GM04504 (cell line): ENCODE data around the gene POC1B.

Experiments
- DNase-seq: peaks from one replicate; pipeline ENCODE4 v3.0.0-alpha.2; 2012; ENCODE audit warnings: low read depth

The POC1B gene

DNA sequence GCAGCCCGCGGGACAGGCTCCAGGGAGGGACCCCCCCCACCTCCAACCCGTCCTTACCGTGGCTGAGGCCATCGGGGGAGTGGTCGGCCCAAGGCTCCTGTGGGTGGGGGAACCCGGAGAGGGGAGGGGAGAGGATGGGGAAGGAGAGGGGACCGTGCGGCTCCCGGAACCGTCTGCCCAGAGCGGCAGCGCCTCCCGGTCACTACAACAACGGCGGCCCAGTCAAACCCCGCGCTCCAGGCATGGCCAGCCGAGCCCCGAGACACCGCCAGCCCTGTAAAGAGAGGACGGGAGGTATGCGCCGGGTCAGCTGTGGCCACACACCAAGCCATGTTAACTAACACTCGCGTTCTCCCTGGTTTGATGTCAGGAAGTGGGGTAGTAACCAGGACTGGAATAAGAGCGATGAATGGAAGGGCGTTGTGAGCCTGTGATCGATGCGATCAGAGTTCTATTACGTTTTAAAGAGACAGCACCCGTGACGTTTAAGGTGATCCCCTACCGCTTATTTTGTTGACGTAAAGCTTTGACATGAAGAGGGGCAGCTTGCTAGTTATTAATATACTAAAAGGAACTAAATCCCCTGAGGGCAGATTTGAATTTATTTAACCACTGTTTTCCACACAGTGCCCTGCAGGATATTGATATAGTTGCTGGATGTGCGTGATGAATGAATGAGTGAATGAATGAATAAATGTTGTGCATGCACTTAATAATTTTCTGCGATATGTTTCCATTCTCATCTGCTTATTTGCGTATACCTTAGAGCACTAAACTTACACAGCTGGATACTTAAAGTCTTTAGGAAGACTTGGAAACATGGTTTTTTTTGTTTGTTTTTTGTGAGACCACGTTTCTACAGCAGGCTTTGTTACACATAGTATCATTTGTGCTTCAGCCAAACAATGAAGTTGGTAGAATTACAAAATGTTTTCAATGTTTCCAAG, at the start of gene POC1B:
Gene POC1B, minus strand, starts transcription at position 224 of the 947 bp plus-strand sequence. Its CDS starts 152 bp downstream, at position 72.
- no peak for DNase-seq

DNA sequence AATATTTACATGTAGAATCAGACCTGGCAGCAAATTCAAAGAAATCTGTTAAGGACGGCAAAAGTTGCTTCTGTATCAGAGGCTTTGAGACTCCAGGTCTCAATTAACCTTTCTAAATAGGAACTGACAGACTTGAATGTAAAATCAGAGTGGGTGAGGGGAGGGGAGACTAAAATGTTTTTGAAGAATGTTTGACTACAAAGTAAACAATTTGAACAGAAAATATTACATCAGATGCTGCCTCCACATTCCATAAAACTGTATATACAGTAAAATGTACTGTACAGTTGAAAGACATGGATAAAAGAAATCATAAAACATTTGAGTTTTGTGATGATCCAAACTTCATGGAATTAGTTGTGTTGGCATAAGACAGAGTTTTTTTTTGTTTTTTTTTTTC, 49.5 kb upstream of the POC1B start:
- no peak for DNase-seq

DNA sequence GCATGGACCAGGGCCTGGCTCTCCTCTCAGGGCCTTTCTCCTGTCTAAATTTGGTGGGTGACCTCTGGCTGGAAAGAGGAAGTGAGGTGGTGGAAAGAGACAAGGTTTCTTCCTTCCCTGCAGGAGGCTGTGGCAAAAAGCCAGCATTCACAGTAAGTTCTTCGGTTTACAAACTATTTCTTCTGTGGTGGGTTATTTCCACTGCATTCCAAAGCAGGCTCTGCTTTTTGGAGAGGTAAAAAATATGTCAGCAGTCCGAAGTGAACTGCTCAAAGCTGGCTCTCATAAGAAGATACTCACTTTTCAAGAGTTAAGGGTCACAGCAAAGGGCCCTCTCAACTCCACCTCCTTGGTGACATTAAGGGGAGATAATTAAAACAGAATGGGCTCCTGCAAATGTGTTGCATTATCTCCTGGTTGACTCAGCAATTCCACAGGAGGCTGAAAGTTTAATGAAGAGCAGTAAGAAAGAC, 48.9 kb upstream of the POC1B start:
- DNase-seq: peak; percentile 63

DNA sequence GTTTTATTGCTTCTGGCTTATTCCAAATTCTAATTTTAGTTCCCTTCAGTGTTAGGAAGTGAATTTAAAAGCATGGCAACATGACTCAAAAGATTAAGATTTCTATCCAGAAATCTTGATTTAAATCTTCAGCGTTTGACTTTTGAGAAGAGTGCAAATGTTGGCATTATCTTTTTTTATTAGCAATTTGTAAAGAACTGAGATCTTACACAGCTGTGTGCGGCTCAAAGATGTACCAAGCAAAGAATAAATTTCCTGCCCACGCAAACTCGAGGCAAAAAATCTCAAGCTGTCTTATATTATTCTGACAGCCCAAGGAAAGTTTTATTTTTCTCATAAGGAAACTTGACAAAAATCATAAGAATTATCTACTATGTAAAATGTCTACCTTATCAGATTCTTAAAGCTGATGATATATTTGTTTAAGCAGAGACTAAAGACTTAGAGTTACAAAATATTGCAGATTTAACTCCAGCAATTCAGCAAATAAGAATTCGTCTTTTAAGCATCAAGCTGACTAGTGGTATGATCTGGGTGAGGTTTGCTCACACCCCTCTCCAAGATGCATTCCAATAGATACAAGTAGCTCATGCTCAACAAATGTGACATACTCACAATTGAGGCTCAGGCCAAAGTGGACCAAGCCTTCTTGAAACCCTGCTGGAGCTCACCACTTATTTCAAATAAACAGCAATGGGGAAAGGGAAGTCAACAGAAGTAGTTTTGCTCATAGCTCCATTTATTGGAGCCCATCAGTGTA, 47.4 kb upstream of the POC1B start:
- no peak for DNase-seq

DNA sequence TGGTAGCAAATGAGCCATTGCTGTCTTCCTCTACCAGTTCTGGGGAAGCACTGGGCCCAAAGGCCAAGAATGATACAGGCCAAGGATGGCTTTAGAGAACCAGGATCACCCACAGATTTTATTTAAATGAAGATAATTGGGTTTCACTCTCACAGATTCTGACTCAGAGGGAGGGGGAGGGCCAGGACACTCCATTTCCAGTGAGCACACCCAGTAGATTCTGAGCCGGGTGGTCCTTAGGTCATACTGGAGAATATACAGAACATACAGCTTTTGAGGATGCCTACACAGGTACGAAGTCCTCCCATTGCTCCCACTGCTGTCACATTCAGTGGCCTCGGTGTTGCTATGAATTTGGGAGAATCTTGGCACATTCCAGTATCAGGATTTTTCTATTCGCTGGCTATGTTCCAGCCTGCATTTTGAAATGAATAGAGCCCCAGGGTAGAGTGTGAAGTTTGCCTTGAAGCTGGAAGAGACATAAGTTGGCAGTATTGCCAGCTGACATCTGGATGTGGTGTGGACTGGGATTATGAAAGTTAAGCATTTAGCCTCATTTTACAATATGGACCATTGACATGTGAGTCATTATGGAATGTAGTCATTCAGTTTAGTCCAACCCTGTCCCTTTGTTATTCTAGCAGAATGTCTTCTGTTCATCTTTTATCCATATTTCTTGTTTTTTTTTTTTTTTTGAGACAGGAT, 45.8 kb upstream of the POC1B start:
- peak; percentile 84 for DNase-seq

DNA sequence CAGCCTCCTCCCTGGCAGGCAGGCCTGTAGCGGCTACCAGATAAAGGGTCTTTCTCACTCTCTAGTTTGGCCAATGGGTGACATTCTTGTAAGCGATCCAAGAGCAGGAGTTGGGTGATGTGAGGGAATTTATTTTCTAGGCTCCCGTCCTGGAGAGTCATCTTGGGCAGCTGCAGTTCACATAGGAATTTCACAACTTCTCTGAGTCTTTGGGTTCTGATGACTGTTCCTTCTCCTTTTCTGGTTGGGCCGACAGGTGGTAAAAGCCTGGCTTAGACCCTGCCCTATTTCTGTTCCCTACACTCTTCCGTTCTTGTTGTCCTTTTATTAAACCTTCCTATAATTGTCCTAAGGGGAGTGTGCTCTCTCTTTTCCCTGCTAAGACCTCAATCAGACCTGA, 42.6 kb upstream of the POC1B start:
- no peak for DNase-seq

DNA sequence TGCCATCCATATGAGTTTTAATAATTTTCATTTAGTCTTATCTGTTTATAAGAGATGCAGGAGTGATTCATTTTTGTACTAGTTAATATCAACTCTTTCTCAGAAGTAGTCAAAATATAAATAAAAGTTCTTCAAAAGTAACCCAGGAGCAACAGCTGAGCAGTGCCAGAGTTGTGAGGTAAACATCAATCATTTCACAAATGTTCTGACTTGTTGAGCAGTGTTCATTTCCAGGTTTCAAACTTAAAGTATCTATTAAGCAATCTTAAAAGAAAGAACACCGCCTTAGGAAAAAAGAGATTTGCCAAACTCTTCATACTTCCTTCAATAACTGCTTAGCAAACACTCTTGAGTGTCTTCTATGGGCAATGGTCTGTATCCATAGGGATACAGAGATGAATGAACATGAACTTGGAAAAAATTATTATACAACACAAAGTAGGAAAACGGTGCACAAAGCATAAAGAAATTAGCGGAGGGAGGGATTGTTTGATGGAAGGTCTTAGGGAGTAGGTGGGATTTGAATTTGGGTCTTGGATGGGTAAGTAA, 41.9 kb upstream of the POC1B start:
- no peak for DNase-seq

DNA sequence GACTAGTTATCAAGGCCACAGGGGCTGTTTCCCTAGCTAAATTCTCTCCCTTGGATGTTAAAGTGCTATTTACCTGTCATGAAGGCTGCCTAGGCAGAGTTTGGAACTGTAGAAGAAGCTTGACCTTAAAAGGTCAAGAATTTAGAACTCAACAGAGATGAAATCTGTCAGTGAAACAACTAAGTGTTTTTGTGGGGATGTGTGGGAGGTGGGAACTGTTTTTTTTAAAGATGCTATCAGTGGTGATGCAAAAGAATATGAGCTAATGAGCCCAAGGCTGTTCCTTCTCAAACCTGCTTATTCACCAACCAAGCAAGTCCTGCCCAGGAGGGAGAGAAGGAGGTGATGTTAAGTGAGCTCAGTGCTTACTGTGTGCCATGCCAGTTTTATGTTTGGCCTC, 40.8 kb upstream of the POC1B start:
- no peak for DNase-seq

DNA sequence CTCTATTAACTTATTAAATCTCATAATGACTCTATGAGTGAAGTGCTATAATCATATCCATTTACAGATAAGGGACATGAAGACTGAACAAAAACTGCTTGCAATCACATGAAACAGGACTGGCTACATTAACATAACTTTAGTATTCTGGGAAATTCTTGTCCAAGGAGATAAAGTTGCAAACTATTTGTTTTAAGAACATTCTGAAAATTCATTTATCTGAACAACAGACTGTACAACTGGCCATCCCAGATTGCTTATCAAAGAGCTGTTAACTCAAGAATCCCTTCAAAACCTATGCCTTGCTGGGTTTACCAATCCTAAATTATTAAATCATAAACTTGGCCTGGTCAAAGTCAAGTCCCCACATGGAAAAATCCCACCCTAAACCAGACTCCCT, 39.2 kb upstream of the POC1B start:
- DNase-seq: no peak

DNA sequence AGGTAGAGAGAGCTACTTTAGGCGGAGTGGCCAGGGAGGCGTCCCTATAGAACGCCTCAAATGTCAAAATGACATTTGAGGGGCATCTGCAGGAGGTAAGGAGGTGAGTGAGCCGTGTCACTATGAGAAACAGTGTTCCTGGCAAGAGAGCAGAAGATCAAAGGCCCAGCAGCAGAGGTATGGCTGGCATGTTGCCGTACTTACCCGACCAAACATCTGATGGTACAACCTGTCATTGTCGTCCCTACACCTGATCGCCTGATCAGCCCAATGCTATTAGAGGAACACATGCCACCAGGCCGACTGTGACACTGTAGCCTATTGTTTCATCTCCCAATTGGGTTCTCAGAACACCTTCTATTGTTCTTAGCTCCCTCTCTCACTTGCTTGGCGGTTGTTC, 33.9 kb upstream of the POC1B start:
- no peak for DNase-seq

DNA sequence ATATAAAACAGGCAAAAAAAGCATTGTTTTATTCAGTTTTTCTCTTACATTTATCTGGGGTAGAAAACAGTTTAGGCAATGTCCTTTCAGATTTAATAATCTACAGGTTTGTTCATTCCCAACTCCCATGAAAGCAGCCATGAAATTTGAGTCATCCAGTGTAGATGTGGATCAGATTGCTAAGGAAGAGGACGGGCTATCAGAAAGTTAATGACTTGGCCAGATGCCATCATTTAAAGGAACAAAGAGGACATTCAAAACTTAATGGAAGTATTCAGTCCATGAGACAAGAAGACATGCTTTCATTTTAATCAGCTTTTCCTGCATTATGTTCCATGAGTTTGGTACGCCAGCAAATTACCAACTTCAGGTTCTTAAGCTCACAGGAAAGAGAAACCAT, 31.1 kb upstream of the POC1B start:
- DNase-seq: no peak

DNA sequence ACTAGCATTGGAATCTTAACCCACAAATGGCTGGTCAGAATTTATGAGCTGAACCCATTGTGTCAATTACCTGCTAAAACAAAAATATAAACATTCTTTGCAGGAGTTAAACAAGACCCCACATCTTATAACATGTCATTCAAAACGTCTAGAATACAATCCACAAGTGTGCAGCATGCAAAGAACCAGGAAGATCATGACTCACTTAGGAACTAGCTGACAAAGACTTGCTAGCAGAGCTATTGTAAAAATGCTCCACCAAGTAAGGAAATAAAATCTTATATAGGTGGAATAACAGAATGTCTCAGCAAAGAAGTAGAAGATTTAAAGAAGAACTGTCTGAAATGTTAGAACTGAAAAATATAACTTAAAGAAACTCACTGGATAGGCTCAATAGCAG, 26.5 kb upstream of the POC1B start:
- DNase-seq: no peak

DNA sequence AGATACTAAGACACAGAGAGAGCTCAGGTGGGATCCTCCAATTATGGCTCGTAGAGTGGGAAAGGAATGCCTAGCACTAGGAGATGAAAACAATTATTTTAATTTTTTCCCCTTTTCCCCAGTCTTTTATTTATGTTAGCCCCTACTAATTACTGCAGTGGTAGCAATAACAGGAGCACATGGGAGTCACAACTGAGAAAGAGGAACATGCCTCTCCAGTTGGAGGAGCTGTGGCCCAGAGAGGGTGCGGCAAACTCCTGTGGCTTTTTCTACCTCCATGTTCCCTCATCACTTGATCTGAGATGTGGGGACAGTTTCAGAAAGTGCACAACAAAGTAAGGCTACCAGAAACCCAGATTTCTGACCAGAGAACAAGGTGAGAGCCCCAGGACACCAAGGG, 25.9 kb upstream of the POC1B start:
- DNase-seq: no peak

DNA sequence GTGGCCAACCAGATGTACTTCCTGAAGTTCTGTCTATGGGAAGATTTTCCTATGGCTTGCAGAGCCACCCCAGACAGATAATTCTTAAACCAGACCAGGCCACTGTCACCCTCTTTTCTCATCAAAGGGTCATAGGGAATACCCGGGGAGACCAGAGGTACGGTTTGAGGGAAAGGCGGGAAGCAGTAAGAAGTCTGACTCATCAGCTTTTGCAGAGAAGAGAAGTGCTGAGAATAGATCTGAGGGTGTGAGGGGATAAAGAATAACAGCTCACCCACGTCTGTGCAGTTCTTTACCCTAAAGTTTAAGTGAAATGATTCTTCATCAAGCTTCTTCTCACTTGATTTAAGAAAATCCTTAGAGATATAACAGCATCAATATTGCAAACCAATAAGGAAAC, 21.3 kb upstream of the POC1B start:
- DNase-seq: no peak

DNA sequence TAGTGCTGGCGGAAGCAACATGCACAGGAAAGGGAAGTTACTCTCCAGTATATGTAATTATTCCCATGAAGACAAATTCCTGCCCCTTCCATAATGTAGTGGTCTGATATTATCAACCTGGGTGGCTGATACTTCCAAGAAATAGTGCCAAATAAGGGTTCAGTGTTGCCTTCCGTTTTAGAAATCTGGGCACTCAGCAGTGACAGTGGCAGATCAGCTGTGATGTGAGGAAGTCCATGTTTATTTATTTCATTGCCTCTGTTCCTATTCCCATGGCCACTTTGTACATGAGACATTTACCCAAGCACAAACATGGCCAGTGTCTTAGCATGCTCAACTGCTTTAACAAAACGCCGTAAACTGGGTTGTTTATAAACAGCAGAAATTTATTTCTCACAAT, 20.3 kb upstream of the POC1B start:
- DNase-seq: no peak

DNA sequence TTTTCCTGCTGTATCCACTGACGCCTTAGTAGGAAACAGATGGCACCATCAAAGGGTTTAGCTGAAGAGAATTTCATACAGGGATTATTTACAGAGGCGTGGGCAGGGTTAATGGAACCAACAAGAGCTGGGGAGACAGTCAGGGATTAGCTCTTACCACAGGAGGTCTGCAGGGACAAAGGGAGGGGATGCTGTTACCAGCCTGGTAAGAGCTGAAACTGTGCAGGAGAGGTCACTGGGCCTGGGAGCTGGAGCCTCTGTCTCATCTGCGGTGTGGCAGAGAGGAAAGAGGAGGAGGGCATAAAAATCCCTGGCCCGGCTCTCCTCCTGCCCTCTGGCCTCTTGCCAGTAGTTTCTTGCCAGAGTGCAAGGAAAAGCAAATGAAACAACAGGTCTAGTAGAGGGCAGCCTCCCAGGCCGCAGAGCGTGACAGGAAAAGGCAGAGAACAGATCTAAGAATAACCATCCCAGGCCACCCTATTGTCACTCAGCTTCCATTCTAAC, 18.9 kb upstream of the POC1B start:
- DNase-seq: no peak

DNA sequence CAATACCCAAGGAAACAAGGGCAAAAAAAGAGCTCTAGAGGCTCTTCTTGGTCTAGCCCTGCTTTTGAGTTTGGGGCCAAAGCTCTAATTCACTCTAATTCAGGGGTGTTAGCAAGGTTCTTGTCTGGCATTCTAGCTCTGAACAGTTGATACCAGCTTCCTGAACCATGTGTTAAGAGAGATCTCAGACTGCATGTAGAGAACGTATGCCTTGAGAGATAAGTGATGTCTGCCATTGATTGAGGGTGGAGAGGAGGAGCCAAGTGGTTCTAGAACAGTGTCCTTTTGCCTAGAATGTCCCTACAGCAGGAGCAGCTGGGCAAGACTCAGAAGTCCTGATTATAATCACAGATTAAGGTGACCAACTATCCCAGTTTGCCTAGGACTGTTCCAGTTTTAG, 18.2 kb upstream of the POC1B start:
- no peak for DNase-seq

DNA sequence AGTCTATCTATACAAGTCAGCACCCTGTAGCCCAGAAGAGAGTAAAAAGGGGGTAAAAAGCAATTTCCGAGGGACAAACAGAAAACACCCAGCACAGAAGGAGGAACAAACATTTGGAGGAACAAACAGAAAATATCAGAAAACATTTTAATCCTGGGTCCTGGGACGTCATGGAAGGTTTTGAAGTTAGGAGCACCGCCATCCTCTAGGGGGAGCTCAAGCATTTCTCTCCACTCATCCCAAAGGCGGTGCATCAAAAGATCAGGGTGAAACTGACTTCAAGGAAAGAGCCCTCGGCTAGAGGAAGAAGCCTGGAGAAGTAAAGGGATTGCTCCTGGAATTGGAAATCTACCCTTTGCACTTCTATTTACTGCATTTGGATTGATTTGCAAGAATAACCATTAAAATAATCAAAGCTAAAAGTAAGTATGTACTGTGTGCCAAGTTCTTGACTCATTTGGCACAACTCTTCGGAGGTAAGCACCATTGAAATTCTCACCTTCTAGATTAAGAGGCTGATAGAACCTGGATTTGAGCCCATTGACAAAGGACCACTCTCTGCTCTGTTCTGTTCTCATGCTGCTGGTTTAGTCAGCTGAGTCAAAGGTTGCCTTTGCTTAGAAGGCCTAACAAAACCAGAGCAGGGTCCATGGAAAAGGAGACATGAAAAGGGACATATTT, 17.2 kb upstream of the POC1B start:
- no peak for DNase-seq

DNA sequence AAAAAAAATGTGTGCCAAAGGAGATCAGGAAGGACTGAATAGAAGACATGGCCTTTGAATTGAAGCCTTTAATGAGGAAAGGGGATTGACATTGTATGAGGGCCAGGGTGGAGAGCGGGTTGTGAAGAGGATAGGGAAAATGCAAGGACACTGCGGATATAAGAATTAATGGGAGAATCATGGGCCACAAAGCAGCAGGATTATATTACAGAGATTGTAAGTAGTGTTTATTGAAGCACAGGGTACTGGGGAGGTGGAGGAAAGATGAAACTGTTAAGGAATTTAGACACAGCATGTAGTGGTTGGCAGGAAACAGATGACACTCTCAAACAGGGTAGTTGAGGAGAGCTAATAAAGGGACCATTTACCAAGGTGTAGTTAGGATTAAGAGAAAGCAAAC, 16.4 kb upstream of the POC1B start:
- DNase-seq: no peak

DNA sequence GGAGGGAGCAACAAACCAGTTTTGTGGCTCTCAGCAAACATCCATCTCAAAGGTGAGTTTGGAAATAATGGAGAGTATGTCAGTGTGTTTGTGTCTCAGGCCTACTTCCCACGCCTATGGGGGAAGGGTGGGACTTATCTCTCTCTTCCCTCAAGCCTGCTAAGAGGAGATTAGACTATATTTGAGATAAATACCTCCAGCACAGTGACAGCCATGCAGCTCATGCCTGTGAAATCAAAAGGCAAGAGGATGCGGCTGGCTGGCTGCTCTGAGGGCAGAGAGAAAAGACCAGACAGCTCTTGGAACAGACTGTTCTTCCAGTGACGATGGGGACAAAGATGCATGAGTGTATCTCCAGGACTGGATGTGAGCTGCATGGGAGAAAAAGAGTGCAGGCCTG, 14.7 kb upstream of the POC1B start:
- no peak for DNase-seq

DNA sequence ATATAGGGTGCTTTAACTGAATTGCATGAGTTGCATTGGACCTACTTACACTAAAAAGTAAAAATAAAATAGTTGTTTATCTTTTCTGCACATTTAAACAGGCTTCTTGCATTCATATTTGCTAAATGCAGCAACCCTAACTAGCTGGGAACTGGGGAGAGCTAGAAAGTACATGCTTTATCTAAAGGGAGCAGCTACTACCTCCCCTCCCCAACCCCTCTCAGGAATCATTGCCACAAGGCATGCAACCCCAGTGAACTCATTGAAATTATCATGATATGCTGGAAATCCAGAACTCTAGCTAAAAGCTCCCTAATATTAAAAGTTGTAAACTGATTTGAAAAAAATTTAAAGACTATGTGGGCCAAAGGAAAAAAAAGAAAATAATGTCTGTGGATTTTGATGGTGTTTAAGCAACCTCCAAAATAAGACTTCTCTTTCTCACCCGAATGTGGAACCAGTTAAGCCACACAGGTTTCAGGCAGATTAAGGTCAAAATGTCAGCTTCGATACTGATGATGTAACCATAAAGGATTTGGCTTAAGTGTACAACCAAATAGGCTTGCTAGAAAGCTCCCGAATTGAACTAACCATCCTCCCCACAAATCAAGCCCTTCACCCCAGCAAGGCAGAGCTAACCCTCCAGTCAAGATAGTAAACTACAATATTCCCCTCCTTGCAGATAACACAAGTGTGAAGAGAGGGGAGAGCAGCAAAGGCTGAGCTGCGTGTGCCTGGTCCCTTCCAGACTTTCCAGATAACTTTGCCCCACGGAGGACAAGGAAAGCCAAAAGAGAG, 13.8 kb upstream of the POC1B start:
- no peak for DNase-seq
